GM18907 (cell line): ENCODE data around the gene WWOX.

Experiments
- ATAC-seq: cut with Tn5 transposase; IDR thresholded peaks from one replicate; pipeline ENCODE4 v1.9.1; 2021; ENCODE audit warnings: mild to moderate bottlenecking, moderate library complexity; ENCODE audit not compliant: unreplicated experiment

WWOX gene

GRCh38 chr16:78220571-78220970 is 121.1 kb downstream of the WWOX start:
- ATAC-seq = no peak

DNA sequence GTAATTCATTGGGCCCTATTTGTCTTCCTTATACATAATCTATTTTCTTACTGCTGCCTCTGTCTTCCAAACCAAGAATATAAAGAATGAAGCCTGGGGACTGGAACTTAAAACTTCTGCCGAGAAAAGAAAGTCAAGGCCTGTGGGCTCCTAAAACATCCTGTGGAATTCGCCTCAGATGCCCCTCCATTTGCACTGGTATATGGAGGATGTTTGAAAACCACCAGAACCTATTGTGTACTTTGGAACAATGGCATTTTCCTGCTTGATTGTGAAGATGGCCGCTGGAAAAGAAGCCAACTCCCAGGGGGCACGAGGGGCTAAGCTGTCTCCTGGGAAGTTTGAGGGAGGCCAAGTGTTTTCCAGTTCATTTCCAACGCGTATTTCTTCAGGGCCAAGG is 122.4 kb downstream of the WWOX start:
- ATAC-seq = no peak

DNA sequence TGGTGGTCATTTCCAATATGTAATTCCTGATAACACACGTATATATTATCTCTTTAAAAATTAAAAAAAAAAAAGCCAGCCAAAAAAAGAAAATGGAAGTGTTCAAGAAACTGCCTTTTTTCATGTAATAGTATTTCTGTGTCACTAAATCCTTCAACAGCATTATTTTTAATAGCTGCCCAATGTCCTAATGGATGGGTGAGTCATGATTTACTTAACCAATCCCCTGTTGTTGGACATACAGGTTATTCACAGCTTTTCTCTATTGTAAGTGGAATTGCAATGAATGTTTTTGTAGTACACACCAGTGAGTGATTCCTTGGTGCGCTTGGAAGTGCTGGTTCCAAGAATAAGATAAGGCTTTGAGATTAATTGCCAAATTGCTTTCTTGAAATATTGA is 124.9 kb downstream of the WWOX start:
- no peak for ATAC-seq

GRCh38 chr16:78225919-78226318 is 126.5 kb downstream of the WWOX start:
- no peak for ATAC-seq

- ATAC-seq = no peak
Measured at GRCh38 chr16:78227855-78228254, 128.4 kb downstream of the WWOX start.

- no peak for ATAC-seq
Measured at GRCh38 chr16:78228704-78229103, 129.2 kb downstream of the WWOX start.

DNA sequence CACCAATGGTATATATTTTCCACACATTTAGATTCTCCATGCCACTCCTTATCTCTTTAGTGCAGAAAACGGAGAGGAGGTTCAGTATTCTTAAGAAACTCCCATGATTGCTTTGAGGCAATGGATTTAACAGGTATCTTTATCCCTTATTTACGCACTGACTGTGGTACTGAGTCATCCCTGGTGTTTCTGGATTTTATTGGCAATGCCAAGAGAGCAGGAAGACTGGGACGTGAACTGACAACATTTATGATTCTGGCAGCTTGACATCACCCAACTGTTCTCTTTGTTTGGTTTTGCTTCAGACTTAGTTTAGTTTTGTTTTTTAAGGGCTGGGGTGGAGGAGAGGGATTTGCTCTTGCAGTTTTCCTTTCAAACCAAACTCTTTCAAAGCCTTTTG is 131.4 kb downstream of the WWOX start:
- ATAC-seq = no peak

DNA sequence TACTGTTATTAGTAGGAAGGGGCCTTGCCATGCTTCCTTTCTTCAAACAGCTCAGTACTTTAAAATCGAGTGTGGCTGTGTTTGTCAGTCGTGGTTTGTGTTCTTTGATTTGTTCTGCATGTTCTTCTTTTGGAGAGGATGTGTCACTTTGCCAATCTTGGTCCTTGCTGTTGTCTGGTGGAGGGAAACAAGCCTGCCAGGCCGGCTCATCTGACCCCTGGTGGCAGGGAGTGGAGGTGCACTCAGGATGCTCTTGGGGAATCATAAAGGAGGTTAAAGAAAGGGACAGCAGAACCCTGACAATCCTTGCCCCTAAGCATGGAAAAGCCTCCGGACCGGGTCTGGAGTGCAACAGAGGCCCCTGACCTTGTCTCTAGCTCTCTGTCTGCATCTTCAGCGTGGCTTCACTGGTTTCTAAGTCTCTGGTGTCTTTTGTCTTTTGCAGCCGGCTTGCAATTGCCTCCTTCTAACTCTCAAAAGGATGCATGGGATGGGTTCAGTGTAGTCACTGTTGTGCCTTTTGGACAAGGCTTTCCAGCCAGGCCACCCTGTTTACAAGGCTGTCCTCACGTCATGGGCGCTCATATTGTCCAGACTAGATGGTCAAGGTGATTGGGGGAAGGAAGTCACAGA is 135.8 kb downstream of the WWOX start:
- peak; percentile 96 for ATAC-seq

DNA sequence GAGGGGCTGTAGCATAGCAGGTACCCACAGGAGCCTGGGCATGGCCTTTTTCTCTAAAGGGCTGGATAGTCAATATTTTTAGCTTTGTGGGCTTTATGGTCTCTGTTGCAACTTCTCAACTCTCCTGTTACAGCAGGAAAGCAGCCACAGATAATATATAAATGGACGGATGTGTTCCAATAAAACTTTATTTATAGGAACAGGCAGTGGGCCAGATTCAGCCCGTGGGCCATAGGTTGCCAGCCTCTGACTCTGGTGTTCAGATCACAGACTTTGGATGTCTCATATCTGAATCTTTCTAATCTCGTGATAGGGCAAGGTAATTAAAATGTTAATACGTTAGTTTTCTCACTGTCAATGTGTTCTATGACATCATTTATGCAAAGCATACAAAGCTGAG is 136.4 kb downstream of the WWOX start:
- no peak for ATAC-seq

DNA sequence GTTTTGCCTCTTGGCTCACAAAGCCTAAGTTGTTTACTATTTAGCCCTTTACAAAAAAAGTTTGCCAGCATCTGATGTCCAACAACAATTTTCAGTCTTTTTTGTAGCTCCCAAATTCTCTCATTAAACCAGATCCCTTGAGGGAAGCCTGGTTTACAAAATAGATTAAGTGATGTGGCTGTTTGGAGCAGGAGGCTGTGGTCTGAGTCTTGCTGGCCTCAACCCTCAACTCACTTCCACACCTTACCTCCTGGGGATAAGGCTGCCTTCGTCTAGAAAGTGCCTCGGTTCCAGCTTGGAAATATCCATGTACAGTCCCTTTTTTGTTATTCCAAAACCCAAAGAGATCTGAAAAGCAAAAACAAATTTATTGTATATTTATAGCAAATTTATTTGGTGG is 138.4 kb downstream of the WWOX start:
- ATAC-seq = no peak

- no peak for ATAC-seq
Measured at GRCh38 chr16:78240459-78241222, 141.2 kb downstream of the WWOX start.

DNA sequence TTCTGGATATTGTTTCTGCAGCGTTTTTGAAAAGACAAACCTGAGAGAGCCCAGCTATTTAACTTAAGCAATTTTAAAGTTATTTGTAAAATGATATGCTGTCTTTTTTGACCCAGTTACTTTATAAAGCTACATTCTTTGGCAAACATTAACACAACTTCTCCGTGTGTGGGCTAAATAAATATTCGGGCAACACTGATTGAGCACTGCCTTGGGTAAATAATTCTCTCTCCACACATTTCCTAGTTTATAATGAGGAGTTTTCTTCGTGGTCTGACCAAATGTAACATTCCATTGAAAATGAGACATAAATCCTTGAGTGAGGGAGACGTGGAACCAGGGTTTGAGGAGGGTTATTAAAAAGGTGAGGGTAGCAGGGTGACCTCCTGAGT is 142.8 kb downstream of the WWOX start:
- no peak for ATAC-seq

GRCh38 chr16:78244131-78244895 is 144.9 kb downstream of the WWOX start:
- no peak for ATAC-seq

DNA sequence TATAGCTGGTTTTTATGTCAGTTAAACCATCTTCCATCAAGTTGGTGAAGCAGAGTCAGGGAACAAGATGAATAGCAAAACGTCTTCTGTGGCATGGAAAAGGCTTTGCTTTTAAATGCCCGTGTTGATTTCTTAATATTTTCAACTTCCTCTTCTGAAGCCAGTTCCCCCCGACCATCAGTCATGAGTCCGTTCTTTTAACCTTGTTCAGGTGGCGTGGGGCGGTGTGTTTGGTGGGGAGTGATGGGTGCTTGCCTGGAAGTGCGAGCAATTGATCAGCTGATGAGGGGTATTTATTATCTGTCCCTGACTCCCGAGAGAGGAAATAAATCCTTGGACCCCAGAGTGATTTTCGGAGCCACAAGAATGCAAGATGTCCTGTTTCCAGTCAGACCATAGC is 147.1 kb downstream of the WWOX start:
- ATAC-seq = no peak

- no peak for ATAC-seq
Measured at GRCh38 chr16:78249056-78249455, 149.6 kb downstream of the WWOX start.

DNA sequence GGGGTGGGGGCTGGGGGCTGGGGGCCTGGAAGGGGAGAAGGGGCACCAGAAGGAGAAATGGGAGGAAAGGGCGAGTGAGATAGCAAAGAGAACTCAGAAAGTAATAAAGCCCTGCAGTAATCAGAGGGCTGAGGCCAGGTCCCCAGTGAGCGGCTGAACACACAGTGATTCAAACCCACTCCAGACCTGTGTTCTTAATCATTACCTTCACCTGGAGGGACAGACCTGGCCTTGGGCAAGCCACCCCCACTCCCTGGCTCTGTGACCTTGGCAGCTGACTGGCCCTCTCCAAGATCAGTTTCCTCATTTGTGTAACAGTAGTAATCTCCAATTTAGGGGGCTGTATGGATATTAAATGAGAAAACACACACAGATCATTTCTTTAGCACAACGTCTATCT is 150.4 kb downstream of the WWOX start:
- ATAC-seq = no peak

GRCh38 chr16:78251115-78251514 is 151.7 kb downstream of the WWOX start:
- ATAC-seq = no peak

DNA sequence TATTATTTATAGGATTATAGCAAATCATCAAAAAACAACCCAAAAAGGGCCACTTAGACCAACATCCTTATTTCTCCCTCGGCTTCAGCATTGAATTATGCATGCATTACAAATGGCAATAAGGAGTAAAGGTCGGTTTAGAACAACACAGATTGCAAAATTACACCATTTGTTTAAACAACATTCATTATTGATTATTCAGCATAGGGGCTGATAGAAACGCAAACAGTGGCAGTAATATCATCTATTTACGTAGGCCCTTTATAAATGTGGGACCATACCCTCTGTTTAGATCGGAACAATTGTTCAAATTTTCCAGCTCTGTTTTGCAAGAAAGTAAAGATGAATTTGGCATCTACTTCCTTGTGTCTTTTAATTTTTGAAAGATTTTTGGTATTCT is 153.3 kb downstream of the WWOX start:
- ATAC-seq = no peak

GRCh38 chr16:78254841-78255240 is 155.4 kb downstream of the WWOX start:
- ATAC-seq = no peak

GRCh38 chr16:78256686-78257375 is 157.4 kb downstream of the WWOX start:
- ATAC-seq = no peak

GRCh38 chr16:78257376-78257728 is 157.9 kb downstream of the WWOX start:
- ATAC-seq = no peak
